ENCODE results near the gene PAK5.

DNA sequence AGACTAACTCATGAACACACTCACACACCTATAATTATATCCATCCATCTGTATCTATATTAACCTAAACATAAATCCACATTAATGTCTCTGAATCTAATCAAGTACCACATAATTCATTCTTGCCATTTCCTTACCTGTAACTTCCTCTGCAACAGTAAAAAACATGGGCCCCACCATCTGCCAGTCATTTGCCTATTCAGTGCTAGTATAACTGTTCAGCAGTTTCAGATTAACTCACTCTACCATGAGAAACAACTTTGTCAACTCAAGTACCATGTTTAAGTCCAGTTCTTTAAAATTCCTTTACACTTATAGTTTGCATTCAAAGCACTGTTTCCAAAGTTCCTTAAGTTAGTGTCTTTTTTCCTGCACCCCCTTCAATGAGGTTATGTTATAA lies 255.7 kb downstream of the PAK5 start:
- TF ChIP-seq POLR2A (IDR thresholded peaks at IDR 0.05; ENCODE audit: low read length) (no peak), EP300 (IDR thresholded peaks at IDR 0.05) (no peak), ESRRA (IDR thresholded peaks at IDR 0.05; ENCODE audit: borderline replicate concordance, low read length) (no peak), MAZ (IDR thresholded peaks at IDR 0.05; ENCODE audit: borderline replicate concordance, low read depth, low read length) (no peak), HEYL (CRISPR knock-in tag; IDR thresholded peaks at IDR 0.05) (no peak), BHLHE40 (IDR thresholded peaks at IDR 0.05; ENCODE audit: low read depth, low read length) (no peak), MYC (IDR thresholded peaks at IDR 0.05; ENCODE audit: borderline replicate concordance, low read length) (no peak), SMC3 (IDR thresholded peaks at IDR 0.05) (no peak), JUNB (IDR thresholded peaks at IDR 0.05) (no peak)
- TF ChIP-seq, protein P1, sequence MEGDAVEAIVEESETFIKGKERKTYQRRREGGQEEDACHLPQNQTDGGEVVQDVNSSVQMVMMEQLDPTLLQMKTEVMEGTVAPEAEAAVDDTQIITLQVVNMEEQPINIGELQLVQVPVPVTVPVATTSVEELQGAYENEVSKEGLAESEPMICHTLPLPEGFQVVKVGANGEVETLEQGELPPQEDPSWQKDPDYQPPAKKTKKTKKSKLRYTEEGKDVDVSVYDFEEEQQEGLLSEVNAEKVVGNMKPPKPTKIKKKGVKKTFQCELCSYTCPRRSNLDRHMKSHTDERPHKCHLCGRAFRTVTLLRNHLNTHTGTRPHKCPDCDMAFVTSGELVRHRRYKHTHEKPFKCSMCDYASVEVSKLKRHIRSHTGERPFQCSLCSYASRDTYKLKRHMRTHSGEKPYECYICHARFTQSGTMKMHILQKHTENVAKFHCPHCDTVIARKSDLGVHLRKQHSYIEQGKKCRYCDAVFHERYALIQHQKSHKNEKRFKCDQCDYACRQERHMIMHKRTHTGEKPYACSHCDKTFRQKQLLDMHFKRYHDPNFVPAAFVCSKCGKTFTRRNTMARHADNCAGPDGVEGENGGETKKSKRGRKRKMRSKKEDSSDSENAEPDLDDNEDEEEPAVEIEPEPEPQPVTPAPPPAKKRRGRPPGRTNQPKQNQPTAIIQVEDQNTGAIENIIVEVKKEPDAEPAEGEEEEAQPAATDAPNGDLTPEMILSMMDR (IDR thresholded peaks at IDR 0.05), result no peak
- TF ChIP-seq, protein P2, sequence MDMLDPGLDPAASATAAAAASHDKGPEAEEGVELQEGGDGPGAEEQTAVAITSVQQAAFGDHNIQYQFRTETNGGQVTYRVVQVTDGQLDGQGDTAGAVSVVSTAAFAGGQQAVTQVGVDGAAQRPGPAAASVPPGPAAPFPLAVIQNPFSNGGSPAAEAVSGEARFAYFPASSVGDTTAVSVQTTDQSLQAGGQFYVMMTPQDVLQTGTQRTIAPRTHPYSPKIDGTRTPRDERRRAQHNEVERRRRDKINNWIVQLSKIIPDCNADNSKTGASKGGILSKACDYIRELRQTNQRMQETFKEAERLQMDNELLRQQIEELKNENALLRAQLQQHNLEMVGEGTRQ (IDR thresholded peaks at IDR 0.05), result no peak
- TF ChIP-seq, protein P3, sequence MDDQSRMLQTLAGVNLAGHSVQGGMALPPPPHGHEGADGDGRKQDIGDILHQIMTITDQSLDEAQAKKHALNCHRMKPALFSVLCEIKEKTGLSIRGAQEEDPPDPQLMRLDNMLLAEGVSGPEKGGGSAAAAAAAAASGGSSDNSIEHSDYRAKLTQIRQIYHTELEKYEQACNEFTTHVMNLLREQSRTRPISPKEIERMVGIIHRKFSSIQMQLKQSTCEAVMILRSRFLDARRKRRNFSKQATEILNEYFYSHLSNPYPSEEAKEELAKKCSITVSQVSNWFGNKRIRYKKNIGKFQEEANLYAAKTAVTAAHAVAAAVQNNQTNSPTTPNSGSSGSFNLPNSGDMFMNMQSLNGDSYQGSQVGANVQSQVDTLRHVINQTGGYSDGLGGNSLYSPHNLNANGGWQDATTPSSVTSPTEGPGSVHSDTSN (IDR thresholded peaks at IDR 0.05), result no peak
- TF ChIP-seq, protein P4, sequence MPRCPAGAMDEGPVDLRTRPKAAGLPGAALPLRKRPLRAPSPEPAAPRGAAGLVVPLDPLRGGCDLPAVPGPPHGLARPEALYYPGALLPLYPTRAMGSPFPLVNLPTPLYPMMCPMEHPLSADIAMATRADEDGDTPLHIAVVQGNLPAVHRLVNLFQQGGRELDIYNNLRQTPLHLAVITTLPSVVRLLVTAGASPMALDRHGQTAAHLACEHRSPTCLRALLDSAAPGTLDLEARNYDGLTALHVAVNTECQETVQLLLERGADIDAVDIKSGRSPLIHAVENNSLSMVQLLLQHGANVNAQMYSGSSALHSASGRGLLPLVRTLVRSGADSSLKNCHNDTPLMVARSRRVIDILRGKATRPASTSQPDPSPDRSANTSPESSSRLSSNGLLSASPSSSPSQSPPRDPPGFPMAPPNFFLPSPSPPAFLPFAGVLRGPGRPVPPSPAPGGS (IDR thresholded peaks at IDR 0.05), result no peak
